SH-SY5Y (cell line): ENCODE measurements around the gene AIFM3.

Source experiments
- GATA2 ChIP-seq: IDR thresholded peaks from 2 replicates; pipeline ENCODE4 v1.6.1; 2011; ENCODE audit warnings: mild to moderate bottlenecking, low read depth, low read length
- GATA3 ChIP-seq: IDR thresholded peaks from 2 replicates; pipeline ENCODE4 v1.6.1; 2011; ENCODE audit warnings: low read depth, mild to moderate bottlenecking, low read length, moderate library complexity

- TF ChIP-seq GATA3 (no peak), GATA2 (no peak)
Measured at GRCh38 chr22:21022955-21023614, 56.0 kb downstream of the AIFM3 start.
